NCI-H1436 (cell line): ENCODE data around the gene ELK4.

Experiments
- DNase-seq: peaks from one replicate; lab custom pipeline; 2025; lab: John Stamatoyannopoulos, UW

The ELK4 gene

DNA sequence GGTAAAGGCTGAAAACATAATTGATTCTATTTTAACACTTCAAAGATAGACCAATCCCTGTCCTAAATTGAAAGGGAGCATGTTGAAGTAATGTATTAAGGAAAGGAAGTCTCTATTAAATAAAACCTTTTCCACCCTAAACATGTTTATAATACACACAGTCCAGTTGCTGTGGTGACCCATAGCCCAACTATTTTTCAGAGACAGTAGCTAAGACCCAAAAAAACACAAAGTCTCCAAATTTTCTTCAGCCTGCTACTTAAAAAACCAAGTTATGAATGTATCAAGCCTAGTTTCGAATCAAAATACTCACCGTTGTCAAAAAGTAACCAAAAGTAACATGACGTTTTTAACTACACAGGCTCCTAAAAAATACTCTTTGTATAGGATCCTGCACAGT, 1.6 kb downstream of the ELK4 start:
- no peak for DNase-seq

DNA sequence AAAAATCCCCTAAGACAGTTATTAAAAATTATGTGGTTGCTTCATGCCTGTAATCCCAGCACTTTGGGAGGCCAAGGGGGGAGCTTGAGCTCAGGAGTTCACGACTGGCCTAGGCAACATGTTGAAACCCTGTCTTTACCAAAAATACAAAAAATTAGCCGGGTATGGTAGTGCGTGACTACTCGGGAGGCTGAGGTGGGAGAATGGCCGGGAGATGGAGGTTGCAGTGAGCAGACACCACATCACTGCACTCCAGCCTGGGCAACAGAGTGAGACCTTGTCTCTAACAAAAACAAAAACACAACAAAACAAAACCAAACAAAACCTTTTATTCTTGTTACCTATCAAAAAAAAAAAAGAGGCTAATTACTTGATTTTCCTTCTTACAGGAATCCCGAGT, 2.1 kb downstream of the ELK4 start:
- DNase-seq, result no peak

DNA sequence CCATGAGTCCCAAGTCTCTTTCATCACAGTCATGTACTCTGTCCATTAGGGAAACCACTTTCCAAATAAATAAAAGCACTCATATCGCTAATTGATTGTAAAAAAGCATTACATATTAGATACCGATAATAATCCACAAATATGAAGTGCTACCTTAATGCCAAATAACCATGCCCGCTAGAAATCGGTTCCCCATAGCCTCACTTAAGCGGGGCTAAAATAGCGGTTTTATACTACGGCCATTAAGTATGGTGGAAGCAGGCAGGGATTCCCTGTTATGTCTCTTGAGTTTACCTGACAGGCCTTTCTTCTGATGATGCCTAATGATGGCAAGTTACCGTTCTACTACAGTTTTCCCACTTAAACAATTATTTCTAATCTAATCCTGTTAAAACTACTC, 3.9 kb downstream of the ELK4 start:
- no peak for DNase-seq

DNA sequence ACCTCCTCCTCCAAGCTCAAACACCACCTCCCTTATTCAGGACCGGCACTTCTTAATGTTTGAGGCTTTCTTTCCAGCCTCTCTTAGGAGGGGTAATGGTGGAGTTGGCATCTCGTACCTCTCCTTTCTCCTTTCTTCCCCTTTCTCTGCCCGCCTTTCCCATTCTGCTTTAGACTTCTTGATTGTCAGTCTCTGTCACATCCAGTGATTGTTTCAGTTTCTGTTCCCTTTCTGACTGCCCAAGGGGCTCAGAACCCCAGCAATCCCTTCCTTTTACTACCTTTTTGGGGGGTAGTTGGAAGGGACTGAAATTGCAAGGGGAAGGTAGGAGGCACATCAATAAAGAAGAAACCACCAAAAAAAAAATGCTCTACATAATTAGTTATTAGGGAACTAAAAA, 5.6 kb downstream of the ELK4 start:
- DNase-seq, result no peak

DNA sequence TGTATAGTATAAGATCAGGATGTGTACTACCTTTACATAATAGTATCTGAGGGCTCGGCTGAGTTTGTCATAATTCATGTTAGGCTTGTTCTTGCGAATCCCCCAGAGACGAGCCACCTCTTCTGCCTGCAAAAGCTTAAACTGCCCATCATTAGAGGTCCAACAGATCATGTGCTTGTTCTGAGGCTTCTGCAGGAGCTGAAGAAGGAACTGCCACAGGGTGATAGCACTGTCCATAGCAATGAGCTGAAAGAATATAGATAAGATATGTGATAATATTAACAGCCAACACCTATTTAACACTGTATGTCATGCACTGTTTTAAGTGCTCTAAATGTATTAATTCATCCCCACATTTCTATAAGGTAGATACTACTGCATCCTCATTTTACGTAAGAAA, 8.2 kb downstream of the ELK4 start:
- no peak for DNase-seq

DNA sequence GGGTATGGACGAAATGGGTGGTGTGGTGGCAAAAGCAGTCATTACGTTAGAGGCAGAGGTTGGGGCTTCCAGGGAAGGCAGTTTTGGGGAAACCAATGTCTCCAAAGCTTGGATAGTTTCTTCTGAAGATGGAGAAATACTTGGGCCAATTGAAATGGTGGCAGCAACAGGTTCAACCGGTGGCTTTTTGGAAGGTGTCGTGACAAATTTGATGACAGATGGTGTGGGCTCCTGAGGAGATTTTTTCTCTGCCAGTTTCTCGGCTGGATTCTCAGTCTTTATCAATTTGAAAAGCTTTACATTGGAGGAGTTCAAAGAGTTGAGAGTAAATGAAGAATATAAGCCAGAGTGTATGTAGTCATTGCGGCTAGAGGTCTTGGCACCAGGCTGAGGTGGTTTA, 11.5 kb downstream of the ELK4 start:
- DNase-seq, result no peak

DNA sequence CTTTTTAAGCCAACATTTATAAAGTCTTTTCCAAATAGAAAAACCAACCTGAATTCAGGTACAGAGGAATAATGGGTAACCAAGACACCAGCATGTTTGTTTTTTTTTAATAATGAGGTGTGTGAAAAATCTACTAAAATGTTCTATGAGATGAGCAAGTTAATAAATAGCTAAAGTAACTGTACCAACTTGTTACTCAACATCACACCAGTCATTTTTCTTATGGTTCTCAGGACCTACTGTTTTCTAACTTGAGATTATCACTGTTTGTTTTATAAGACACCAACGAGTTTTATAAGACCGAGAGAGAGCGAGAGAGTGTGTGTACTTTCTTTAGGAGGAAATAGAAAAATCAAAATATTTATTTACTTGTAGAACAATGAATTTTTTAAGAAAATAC, 12.4 kb downstream of the ELK4 start:
- DNase-seq, result no peak

DNA sequence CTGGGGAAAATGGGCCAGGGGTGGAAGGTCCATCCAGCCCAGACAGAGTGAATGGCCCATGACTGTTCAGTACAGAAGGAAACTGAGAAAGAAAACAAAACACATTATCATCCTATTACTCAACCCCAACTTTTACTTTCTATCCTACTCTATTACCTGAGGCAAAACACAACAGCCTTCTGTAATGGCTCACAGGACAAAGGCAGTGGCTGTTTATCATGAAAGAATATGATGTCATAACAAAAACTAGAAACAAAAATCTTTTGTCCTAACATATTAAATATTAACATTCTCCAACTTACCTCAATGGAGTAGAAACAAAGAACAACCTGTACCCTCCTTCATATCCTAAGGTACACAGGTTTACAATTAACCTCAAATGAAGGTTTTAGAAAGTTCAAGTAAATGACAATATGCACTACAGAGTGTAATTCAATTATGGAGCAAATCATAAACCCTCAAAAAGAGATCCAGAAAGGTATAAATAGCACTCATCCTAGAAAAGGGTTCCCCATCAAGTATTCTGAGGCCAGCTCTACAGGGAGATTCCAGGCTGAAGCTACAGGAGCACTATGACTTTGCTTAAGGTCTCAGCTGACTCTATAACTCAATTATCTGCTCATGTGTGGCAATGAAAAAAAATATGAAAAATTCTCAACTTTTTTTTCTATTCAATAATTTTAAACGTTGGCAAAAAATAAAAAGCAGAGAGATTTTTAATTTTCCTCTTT, 15.1 kb downstream of the ELK4 start:
- no peak for DNase-seq

DNA sequence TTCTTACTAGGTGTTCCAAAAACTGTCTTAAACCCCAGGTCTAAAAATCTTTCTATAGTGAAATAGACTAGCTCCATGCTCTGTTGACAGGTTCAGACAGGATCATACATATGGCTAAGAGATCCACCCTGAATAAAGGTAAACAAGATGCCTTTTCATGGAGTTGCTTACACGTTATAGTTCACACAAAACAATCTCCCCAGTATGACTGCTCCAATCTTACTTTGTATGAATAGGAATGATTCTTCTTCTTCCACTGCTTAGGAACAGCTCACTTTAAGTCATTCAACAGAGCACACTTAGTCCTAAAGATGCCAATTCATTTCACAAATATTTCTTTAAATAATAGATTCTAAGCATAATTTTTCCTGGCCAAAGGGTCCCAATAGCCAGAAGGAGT, 16.0 kb downstream of the ELK4 start:
- DNase-seq, result no peak

DNA sequence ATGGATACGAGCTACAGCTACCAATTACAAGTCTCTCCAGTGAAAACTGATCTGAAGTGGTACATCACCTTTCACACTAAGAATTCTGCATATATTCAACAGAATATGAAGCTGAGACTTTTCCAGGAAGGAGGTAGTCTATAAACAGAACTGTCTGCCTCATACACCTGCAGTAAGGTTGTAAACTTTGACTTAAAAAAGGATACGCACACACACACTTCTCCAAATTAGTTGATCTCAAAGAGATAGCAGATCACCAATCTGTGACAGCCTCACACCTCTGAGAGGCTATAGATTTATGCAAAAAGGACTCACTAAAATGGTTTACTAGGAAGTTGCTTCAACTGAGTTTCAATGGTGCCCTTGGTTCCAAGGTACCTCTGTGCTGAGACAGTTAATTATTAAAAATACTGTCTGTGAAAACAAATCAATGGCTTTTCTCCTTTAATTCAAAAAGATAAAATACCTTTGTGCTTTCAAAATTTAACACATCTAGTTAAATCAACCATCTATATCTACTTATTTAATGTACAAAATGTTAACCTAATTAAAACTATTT, 17.9 kb downstream of the ELK4 start:
- DNase-seq, result no peak

DNA sequence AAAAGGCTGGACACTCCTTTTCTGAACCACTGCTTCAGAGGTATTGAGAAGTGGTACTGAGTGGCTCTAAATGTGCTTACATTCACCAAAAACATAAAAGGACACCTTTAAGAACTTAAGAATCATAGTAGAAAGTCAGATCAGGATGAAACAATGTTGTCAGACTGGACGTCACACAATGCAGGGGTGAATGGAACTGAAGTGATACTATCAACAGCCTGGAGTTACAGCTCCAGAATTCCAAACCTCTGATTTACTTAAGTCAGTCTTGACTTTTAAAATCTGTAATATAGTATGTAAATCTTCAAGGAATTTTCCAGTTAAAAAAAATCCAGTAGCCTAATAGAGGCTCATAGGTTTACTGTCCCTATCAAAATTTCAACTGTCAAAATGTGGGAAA, 19.3 kb downstream of the ELK4 start:
- DNase-seq, result no peak

DNA sequence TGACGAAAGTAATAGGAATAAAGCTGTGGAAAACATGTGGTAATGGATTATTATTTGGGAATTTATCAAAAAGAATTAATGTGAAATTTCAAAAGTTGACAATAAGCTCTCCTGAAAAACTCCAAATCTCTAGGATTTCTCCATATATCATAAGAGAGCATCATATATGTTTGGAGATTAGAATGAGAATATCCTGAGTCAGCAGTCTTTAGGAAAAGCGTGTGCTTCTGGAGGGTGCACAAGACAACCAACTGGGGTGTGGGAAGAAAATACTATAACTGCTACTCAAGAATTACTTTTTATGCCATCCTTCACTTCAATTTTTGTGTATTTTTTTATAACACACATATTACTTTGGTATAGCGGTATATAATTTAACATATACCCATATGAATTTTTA, 19.7 kb downstream of the ELK4 start:
- DNase-seq, result no peak

DNA sequence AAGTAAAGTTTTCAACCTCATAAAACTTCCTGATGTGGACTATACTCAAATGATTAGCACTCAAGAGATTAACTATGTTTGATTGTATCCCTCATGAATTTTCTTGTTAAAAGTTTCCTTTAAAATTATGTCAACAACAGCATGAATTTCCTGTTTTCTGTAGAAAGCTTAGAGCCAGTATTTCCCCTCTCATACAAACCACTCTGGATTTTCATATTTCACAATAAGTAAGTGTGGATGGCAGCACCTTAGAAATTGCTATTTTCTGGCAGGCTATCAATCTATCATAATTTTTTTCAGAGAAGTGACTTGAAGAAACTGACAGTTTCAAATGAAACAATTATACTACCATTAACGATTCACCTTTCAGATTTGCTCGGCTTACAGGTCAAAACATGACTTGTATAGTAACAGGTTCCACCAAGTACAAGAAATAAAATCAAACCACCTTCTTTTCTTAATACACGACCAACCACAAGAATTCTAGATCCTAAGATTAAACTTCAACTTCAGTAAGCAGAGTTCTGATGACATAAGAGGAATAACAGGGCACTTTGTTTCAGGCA, 20.8 kb downstream of the ELK4 start:
- no peak for DNase-seq

DNA sequence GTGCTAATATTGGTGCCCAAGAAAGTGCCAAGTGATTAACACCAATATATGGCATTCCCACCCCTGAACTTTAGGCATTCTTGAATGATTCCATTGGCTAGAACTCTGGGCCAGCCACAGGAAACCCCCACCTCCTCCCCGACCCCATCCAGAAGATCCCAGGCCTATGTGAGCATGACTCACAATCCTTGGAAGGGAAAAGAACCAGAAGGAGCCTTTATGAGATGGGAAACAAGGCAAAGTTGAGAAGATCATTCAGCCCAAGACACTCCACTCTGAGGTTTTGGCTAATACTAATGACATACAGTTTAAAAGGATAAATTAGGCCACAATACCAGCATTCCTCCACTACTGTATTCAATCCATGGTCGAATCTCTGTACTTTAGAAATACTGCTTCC, 21.8 kb downstream of the ELK4 start:
- DNase-seq, result no peak

DNA sequence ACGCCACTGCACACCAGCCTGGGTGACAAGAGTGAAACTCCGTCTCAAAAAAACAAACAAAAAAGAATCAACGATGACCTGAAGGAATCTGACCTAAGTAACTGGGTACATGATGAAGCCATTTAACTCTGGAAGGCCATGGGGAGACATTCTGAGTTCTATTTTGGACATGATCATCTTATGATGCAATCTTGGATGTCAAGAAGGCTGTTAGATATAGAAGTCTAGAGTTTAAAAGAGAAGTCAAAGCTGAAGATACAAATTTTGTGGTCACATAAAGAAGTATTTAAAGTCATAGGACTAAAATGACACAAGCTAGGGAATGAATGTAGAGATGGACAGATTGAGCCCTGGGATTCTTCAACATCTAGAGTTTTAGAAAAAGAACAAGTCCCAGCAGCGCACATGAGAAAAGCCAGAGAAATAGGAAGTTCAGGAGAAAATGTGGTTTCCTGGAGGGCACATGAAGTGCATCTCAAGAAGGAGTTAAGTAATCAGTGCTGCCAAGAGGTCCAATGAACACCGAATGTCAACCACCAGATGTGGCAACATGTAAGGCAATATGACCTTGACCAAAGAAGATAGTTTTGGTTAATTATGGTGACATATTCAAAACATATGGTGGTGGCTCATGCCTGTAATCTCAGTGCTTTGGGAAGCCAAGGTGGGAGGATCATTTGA, 26.8 kb downstream of the ELK4 start:
- DNase-seq, result no peak

DNA sequence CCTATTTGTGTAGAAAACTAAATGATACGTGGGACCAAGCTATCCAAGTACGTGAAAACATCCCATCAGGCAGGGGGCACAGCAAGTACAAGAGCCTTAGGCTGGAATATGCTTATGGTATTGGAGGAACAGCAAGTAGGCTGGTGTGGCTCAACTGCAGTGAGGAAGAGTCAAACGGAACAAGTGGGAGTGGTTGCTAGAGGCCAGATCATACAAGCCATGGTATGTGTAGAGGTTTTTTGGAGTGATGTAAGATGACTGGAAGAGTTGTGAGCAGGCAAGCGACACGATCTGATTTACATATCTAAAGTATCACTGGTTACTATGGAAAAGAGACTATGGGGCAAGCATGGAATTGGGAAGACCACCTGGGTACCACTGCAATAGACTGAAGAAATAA, 27.8 kb downstream of the ELK4 start:
- no peak for DNase-seq

DNA sequence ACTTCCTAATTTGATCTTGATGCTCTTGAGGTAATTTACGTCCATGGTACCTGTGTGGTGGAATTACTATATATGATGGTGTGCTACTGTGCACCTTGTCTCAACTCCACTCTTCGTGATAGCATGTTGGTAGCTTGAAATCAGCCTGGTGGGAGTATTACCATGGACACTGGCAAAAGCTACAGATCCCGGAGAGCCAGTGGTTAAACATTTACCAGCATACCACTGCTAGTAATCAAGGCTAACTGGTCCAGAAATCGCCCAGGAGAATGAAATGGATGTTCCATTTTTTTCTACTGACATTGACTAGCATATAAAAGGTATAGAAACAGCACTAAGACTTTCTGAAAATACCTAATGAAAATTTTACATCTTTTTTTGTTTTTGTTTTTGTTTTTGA, 30.6 kb downstream of the ELK4 start:
- no peak for DNase-seq

DNA sequence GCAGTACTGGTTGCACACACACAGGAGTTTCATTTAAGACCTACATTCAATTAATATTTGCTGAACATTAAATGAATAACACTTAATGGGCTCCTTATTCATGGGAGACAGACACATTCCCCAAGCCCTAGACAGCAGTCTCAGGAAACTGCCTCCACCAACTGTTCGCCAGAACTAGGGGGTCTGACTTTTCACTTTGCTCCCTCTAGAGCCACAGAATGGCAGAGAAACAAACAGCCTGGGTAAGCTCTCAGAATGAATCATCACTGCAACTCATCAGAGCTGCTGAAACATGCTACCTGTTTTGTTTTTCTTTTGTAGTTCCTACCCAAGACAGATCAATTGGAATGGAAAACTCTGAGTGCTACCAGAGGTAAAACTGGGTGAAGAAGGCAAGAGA, 31.7 kb downstream of the ELK4 start:
- DNase-seq, result no peak

DNA sequence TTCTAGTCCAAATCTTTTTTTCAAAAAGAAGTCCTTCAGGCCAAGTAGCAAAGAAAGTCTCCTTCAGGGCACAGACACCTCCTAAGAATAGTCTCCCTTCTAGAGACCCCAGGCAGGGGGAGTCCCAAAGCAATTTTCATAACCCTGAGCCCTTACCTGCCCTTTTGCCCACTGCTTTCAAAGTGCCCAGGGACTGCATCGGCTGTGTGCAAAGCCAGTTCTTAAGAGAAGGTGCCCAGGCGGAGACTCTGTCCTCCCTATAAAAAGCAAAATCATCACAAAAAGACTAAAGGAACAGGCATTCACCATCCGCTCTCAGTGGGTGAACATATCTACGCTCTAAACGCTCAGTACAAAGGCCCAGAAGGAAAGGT, 32.2 kb downstream of the ELK4 start:
- DNase-seq, result no peak

DNA sequence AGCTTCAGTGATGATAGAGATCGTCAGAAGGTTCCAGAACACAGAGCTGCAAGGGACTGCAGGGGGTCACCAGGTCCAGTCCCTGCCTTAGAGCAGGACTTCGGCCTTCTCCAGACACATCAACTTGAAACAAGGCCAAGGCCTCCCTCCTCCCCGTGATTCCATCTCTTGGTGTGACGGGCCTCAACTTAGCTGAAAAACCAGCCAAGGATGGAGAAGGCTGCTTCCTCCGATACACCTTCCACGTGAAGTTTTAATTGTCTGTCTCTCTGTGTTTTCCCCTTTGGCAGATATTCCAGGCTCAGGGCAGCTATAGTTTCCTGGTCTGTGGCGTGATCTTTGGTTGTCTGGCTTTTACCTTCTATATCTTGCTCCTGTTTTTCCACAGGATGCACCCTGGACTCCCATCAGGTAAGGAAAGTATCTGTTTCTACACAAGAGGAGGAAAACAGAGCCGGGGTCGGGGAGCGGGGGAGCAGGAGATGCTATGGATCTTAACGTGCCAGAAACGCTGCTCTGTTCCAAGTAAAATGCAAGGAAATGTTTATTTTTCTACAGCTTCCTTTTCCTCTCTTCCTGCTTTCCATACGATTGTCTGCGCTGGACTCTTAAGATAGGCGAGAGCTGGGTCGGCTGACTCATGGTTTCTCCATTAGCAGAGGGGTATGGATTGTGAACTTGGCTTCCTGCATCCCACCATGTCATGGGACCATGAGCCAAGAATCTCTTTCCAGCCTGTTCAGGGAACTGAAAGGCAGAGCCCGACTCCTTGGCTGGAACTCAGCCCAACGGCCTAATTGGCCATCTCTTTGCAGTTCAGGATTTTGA, 32.8 kb downstream of the ELK4 start:
- no peak for DNase-seq

DNA sequence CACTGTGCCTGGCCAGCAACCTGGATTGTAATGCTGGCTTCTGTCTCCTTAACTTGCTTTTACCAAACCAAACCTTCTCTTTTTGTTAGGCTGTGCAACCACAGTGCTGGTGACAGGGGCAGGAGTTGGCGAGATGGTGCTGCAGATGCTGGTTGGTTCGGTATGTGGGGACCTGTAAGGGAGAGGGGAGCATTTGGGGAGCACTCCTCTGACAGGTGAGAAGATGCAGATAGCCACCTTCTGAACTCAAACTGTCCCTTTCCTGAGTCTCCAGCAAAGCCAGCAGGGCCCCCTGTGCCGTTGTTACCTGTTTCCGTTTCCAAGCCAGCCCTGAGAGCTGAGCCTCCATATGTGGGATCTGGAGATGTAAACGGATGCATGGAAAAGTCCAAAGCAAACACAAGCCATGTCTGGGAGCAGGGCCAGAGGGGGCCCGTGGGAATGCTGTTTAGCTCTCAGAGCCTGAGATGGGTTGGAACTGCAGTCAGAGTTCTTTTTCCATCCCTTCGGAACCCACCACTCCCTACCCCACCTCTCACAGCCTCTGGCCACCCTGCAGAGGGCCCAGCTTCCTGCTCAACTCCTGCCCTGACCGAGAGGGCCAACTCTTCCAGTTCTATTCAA, 34.0 kb downstream of the ELK4 start:
- no peak for DNase-seq

DNA sequence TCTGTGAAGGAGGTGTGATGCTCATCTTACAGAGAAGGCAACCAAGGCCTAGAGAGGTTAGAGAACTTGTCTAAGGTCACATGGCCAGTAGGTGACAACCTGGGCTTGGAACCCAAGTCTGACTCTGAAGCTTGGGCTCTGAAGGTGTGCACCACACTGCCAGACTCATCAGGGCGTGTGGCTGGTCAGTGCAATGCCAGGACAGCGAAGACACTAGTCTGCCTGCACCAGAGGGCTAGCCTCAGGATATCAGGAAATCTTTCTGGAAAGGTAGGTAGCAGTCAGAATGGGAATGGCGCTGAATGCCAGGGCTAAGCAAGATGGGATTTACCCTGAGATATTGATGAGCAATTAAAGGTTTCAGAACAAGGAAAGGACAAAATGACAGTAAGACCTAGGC, 34.9 kb downstream of the ELK4 start:
- DNase-seq, result no peak
